Endometrium (tissue), 2 donors: Measurements from ENCODE around the gene INPP4A.
"Not testable (repeated sequence)": the region's sequence is repeated elsewhere in the genome, so short reads cannot be mapped to it uniquely, and the experiment has no call there.

Experiments used
- FAIRE-seq: peaks from 2 replicates; lab custom pipeline; 2012; peaks lifted over from hg19 to GRCh38; lab: Jason Lieb, UNC
- donor health status: control.
- donor health status: control.

The INPP4A gene

DNA sequence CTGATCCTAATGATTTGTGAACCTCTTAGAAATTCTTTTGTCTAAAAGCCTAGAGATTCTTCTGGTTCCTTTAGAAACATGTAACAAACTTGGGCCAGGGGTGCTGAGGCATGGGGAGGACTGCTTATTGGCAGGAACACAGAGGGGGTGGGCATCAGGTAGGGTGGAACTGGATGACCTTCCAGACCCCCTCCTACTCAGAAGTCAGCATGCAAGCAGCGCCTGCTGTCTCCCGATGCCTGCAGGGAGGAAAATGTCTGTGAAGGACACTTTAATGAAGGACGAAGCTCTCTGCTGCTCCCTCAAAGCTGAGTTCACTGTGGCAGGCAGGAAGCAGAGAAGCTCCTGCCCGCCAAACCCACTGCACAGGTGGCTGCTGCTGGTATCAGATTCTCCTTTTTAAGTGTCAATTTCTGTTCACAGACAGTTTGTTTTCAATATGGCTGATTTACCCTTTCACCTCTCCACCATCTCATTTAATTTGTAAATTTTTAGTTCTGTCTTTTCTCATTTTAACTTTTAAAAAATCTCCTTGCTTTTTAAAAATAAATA is 144.3 kb downstream of the INPP4A start:
- no peak for FAIRE-seq

DNA sequence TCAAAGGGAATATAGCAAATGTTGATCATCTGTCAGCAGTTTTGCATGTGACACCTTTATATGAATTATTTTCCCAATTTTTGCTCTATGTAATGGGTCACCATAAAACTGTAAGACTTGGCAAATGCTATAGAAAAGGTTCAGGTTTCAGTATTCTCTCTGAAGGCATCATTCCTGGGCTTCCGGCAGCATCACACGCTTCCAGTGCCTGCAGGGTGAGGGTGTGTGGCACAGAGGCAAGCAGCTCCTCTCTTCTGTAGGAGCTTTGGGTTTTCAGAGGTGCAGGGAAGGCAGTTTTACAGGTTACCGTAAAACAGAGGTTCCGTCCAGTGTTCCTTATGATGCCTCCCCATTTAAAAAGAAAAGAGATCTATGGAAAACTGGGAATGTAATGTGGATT is 144.8 kb downstream of the INPP4A start:
- FAIRE-seq = no peak

DNA sequence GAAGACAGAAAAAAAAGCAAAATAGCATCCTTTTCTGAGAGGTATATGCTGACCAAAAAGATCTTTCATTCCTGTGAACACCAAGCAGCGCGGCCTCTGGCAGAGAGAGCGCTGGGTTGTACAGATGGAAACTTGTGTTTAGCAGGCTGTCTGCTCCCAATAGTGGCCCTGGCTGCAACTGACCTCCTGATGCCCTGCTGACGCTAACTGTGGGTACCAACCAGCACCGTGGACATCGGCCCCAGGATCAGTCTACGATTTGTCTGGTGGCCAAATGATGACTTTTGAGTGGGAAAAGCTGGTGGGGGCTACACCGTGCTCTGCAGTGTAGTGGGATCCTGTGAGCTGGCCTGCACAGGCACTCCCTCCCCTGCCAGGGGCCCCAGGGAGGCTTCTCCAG is 147.9 kb downstream of the INPP4A start:
- no peak for FAIRE-seq

DNA sequence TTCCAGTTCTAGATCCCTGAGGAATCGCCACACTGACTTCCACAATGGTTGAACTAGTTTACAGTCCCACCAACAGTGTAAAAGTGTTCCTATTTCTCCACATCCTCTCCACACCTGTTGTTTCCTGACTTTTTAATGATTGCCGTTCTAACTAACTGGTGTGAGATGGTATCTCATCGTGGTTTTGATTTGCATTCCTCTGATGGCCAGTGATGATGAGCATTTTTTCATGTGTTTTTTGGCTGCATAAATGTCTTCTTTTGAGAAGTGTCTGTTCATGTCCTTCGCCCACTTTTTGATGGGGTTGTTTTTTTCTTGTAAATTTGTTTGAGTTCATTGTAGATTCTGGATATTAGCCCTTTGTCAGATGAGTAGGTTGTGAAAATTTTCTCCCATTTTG is 150.0 kb downstream of the INPP4A start:
- not testable (repeated sequence) for FAIRE-seq

DNA sequence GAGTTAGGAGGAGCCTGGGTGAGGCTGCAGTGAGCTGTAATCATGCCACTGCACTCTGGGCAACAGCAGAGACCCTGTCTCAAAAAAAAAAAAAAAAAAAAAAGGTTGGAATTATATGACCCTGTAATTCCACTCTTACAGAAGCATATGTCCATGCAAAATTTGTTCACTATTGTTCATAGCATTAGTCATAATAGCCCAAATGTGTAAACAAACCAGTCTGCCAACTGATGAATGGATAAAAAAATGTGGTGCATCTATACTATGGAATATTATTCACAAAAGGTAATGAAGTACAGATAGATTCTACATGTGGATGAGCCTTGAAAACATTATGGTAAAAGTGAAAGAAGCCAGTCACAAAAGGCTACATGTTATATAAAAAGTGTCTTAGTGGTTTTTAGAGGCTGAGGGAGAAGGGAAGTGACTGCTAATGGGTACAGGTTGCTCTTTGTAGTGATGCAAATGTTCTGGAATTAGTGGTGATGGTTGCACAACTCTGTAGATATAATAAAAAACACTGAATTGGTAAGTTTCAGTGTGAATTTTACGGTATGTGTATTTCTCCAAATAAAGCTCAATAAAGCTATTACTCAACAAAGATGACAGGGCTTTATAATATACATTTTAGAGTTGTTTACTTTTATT is 154.2 kb downstream of the INPP4A start:
- FAIRE-seq = no peak

DNA sequence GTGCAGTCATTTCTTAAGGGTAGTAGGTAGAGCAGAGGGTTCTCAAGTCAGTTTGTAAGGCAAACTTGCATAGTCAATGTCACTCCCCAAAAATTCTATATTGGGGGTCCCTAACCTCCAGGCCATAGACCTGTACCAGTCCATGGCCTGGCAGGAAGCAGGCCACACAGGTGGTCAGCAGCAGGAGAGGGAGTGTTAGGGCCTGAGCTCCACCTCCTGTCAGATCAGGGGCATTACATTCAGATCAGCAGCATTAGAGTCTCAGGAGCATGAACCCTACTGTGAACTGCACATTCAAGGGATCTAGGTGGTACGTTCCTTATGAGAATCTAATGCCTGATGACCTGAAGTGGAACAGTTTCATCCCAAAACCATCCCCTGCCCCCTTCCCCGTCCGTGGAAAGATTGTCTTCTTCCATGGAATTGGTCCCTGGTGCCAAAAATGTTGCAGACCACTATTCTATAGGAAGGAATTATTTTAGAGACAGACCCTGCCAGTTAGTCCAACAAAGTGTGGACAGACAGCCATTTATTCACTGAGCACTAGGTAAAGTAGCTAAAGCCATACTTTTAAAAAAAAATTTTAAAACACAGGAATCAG is 157.0 kb downstream of the INPP4A start:
- FAIRE-seq = no peak

DNA sequence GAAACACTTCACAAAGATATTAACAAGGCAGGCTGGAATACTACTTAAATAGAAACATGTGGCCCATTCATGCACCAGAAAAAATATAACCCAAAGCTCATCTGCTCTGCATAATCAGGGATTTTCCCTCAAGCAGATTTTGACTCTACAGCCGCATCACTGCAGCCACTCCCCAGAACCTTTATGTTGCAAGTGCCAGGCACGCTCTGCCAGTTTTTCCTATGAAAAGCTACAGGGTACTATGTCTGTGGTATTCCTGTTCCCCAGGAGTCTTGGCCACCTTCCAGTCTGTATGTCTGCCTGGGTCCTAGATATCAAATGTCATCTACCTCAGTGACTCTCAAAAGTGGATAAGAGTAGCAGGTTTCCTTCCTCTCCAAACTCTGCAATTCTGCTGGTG is 159.9 kb downstream of the INPP4A start:
- FAIRE-seq = no peak

DNA sequence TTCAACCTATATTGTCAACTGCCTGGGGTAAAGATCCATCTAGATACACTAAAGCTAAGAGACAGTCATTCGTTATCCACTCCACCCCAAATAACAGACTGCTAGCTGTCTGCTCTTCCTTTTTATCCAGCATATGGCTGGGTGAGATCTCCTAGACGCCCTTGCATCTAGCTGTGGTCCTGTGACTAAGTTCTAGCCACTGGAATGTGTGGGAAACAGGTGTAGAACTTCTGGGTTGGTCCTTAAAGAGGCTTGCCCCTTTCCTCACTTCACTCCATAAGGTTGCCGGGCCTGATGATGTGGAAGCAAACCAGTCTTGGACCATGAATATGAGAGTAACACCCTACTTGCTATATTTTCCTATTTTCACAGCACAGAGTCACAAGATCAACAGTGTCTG is 160.4 kb downstream of the INPP4A start:
- FAIRE-seq = no peak

DNA sequence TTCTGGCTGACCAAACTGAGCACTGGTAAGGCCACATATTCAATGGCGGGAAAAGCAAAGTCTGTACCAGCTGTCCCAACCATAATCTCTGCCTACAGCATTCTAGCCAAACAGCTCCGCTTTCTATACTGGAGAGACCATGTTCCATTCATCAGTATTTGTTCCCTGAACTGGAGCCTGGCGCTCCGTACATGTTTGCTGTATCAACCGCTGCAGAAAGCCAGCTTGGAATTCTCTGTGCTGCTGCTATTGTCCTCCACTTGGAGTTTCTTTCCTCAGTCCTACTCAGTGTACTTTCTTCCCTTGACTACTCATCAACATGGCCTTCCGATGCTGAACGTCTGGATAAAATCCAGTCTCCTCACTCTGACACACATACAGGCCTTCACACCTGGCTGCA is 161.8 kb downstream of the INPP4A start:
- FAIRE-seq = no peak

DNA sequence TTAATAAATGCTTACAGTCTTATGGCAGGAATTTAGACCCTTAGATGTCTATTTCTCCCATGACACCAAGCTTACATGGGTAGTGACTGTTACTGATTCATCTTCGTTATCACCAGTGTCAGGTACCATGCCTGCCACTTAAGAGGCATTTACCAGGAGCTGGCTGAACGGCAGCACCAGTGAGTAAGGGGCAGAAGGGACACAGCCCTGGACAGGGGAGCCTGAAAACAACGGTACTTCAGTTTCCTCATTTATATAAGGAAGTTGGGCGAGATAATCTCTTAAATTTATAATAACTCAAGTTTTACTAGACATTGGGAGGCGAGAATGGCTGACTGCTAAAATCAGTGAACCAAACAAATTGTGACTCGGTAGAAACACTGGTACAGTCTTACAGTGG is 162.4 kb downstream of the INPP4A start:
- FAIRE-seq = no peak

DNA sequence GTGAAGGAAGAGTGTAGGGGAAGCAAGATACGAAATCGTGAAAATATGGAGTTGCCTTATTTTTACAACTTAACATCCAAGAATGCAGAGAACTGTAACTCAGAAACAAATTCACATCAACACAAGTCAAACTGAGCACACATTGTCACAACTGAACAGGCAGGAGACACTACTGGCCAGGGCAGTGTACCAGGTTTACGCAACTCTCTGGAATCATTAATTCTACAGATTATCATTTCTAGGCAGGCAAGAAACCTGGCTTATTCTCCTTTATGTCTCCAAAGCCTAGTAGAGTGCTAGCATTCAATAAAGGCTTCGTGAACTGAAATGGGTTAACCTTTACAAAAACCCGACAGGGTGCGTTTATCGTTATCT is 163.1 kb downstream of the INPP4A start:
- no peak for FAIRE-seq

DNA sequence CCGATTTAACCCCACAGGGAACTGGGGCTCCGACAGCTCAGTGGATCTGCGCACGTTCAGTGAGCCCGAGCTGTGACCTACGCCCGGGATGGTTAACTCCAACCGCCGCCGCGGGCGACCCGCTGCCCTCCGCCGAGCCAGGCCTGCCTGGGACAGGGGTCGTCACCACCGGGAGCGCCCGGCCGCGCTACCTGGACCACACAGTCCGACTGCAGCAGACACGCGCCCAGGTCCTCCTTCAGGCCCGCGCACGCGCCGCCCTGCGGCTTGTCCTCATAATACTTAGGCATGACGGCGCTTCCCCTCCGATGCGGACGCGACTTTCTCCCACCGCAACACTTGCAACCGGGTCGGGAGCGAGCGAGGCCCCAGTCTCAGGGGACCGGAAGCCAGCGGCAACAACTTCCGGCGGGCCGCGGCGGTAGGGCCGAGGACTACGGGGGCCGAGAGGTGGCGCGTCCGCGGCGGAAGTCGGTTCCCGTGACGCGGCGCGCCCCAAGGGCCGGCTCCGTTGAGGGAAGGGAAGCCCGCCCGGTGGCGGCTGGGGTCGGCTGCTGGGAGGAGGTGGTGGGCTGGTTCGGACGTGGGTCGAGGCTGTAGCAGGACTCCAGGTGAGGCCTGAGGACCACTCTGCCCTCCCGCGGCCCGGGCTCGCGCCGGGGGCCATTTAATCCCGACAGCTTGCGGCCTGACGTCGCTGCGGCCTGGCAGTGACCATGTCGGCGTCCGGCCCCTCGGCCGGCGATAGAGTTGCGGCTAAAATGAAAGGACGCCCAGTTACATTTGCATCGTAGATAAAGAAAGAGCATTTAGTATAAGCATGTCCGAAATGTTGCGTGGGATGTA is 163.7 kb downstream of the INPP4A start, which contains the start of the genes COA5 and UNC50:
COA5 (minus strand) TSS at position 397 of the 846 bp plus-strand sequence; CDS start at position 290, 107 bp downstream.
UNC50 (plus strand) TSS at position 474 of the 846 bp plus-strand sequence. CDS start 1,171 bp downstream, outside the sequence.
- no peak for FAIRE-seq

DNA sequence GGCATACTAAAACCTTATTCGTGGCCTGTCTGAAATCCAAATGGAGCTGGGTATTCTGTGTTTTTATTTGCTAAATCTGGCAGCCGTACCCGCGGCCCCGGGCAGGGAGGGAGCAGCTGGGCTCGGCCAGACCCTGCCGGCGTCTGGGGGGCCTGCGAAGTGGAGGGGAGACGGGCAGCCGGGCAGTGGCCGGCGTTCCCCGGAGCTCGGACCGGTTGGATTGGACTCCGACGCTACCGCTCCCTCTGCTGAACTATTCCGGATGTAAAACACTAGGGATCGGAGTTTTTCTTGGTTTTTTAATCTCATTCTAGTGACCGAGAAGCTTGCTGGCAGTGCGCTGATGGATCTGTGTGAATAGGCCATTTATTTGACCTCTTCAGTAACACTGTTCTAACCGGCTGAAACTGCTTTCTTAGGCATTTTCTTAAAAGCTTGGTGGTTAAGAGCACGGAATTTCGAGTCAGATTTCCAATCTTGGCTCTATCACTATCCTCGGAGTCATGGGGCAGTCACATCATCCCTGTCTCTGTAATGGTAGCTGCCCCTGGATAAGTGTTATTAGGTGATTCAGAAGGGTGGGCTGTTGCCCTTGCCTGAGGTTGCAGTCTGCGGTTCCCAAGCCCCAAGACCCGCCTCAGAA is 164.4 kb downstream of the INPP4A start:
- FAIRE-seq = no peak

DNA sequence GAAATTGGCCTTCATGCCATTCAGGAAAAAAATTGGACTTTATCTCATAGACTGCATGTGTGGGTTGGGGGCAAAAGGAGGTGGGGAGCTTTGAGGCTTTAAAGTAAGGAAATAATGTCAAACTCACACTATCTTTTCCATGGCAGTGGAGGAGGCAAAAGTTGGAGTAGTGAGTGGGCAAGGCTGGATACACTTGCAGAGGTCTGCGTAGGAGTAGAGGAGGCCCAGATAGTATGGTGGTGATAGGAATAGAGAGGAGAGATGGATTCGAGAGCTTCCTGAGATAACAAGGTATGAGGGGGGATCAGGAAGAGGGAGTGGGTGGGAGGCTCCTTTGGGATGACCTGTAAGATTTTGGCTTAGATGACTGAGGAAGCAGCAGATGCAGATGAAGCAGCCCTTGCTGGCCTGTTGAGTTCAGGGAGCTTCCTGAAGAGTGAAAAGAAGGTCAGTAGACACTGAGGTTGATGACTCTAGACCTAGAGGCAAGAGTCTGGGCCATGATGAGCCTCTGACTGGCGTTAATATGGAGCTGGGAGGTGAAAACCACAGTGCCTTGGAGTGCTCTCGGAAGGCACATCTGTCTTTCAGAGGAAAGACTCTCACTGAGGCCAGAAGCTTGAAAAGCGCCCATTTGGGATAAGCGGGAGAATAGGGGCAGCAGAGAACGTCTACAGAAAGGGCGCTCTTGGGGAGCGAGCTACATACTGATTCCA is 169.5 kb downstream of the INPP4A start:
- FAIRE-seq = no peak

DNA sequence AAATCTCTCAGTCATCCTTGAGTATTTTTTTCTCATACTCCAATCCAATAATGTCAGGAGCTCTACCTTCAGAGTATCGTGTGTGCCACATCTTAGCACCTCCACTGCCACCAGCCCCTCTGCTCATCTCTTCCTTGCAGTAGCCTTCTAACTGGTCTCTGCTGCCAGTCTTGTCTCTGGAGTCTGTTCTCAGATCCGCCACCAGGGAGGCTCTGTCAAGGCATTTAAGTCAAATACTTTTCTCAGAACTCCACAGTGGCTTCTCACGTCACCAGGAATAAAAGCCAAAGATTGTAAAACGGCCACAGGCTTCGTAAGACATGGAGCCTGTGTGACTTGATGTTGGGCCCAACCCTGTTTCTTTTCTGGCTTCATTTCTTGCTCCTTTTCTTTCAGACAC is 170.8 kb downstream of the INPP4A start:
- FAIRE-seq = no peak

DNA sequence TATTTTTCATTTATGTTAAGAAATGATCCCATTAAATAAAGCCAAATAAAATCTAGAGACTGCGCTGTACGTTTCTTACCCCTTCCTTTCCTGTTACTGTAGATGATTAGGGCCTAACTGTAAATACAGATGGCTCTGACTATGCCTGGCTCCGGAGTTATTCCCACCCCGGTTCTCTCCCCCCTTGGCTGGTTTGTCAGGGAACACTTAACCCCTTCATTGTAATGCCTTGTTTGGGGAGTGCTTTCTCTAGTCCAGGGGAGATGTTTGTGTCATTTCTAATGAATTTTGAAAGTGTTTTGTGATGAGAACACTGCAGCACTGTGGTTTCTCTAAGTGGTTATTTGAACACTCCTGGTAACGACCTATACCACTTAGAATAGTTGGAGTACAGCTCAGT is 172.5 kb downstream of the INPP4A start:
- no peak for FAIRE-seq

DNA sequence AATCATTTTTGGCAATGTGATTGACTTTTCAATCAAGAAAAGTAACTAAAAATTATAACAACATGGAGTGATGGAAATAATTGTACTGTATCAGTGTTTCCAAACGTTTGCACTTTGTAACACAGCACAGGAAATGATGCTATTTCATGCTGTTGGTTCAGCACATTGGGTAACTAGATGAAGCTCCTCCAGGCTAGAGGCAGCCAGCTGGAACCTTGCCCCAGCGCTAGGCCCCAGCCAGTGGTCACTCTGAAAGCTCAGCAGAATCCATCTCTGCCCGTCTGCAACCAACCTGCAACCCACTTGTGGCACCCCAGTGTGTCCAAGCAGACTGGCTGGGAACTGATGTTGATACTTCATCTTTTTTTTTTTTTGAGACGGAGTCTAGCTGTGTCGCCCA is 179.0 kb downstream of the INPP4A start:
- FAIRE-seq = no peak

DNA sequence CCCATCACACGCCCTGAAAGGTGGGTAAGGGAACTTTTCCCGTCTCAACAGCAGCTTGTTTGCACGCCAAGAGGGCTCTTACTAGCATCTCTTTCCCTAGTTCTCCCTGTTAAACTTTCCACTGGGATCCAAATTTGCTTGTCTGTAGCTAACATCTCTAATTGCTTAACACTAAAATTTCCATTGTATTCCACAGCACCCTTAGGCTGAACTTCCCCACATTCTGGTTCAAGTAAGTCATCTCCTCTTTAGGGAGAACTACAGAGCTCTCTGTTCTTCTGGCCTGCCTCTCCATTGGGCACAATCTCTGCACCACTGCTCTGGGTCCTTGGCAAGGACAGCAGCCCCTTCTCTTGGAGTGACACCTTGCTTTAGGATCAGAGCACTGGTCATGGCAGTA is 187.7 kb downstream of the INPP4A start:
- no peak for FAIRE-seq

DNA sequence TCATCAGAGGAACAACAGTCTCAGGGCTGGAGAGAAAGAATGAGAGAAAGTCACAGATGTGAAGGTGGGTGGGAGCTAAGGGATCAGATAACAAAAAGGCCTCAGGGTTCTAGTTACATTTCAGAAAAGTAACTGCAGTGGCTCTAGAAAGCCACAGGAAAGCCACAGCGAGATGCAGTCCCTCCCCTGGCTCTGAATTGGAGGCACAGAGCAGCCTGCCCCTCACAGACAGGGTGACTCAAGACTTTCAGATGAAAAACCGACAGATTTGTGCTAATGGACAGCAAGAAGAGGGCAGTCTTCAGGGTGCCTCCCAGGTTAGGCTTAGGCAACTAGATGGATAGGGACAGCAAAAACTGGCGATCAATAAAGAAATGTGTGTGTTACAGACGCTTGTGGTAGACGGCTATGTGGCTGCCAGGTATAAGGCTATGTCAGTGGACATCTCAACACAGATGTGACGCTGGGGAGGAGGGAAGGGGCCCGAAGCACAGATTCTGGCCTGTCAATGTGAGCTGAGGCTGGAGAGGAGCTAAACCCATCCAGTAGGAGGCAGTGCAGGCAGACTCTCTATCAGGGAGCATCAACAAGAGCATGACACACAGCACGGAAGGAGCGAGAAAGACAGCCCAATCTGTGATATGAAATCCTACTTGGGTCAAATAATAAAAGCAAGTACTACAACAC is 189.9 kb downstream of the INPP4A start:
- FAIRE-seq = no peak

DNA sequence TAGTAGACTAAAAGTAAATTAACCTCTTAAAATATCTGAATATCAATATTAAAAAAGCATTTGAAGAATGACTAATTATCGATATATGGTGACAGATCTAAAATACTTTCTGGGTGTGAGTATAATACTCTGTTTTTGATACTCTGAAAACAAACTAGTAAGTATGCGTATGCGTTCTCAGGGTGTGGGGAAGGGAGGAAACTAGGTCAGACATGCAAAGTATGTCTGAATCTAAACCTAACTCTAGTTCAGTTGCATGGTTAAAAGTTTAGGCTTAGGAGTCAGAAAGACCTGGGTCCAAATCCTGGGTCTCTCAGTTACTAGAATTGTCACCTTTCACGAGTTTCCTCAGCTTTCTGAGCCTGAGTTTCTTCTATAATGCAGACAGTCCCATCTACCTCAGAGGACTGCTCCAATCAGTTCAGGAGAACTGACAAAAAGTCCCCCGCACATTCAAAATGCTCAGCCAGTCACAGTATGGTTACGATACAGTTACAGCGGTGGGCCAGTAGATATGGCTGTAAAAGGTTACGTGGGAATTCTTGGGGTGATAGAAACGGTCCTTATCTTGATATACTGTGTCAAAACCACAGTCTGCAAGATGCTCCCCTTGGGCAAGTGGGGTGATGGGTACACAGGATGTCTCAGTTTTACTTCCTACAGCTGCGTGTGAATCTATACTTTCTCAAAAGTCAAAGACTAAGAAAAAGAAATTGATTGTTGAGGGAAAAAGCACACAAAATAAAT is 192.9 kb downstream of the INPP4A start:
- FAIRE-seq = no peak
